ENCODE measurements around the gene EIF4B.

Gene EIF4B

GRCh38 chr12:53063708-53064612 lies 57.7 kb downstream of the EIF4B start:
- TF ChIP-seq CTCF (IDR thresholded peaks at IDR 0.05; ENCODE audit: borderline replicate concordance, insufficient read depth, low read depth, low read length), result no peak
- no peak overlapping the region for H3K4me3 ChIP-seq (ENCODE audit: low read depth, low read length)

DNA sequence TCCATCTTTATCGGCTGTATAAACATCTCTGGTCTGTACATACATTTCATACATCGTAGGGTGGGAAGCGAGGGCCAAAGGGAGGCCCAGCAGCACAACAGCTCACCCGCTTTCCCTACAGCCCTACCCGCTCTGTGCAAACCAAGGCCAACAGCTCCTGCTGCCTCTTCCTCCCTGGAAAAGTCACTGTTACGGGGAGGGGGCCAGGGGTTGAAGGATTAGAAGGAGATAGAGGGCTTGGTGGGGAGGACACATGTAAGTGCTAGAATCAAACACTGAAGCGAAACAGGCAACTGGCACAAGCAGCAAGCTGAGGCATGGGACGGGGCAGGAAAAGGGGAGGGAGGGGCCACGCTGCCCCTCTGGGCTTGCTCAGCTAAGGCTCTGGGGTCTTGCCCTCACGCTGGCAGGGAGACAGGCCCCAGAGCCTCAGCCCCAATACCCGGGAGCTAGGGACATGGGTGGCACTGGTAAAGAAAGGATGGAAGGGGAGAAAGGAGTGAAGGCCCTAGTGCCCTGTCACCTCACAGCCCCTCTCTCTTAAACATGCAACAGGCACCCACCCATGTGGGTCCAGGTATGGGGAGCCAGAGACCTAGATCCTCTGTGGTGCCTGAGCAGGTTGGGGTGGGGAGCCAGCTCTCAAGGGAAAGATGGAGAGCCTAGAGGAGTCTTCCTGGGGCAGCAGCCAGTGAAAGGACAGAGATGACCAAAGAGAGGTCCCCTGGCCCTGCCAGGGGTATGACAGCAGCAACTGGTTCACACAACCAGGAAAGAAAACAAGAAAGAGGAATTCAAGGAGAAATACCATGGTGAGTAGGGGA lies 58.6 kb downstream of the EIF4B start:
- H3K4me3 ChIP-seq (ENCODE audit: low read depth, low read length), result no peak overlapping the region
- TF ChIP-seq CTCF (IDR thresholded peaks at IDR 0.05; ENCODE audit: borderline replicate concordance, insufficient read depth, low read depth, low read length), result no peak

DNA sequence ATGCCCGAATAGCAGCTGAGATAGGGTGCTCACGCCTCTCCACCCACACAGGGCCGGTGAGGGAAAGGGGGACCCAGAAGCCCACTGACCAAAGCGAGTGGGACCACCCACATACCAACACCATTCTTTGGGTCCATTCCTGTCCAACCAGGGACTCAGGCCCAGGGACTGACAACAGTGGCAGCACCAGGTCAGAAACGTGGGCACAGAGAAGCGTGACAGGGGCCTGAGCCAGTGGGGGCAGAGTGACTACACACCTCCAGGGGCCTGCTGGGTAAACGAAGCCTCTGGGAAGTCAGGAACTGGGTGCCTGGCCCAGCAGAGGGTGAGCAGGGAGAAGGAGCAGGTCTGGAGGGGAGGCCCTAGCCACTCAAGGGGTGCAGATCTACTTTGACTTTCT lies 59.2 kb downstream of the EIF4B start:
- no peak overlapping the region for H3K4me3 ChIP-seq (ENCODE audit: low read depth, low read length)
- no peak for TF ChIP-seq CTCF (IDR thresholded peaks at IDR 0.05; ENCODE audit: borderline replicate concordance, insufficient read depth, low read depth, low read length)

- H3K4me3 ChIP-seq (ENCODE audit: low read depth, low read length), result no peak overlapping the region
- peak; percentile 88 for TF ChIP-seq CTCF (IDR thresholded peaks at IDR 0.05; ENCODE audit: borderline replicate concordance, insufficient read depth, low read depth, low read length)
These were observed 60.0 kb downstream of the EIF4B start for GRCh38 chr12:53065975-53066931.

- no peak for TF ChIP-seq CTCF (IDR thresholded peaks at IDR 0.05; ENCODE audit: borderline replicate concordance, insufficient read depth, low read depth, low read length)
- no peak overlapping the region for H3K4me3 ChIP-seq (ENCODE audit: low read depth, low read length)
These were observed 61.1 kb downstream of the EIF4B start for GRCh38 chr12:53067074-53067992.

All from GM12875 (cell line).